Lower leg skin (tissue), 4 donors: ENCODE results near the gene GOLGA6A. TPM values are rescaled to one million over a fixed set of nuclear protein-coding genes. Genes with fewer than 3 reads are reported as not detected.
"Not testable (repeated sequence)": the region's sequence is repeated elsewhere in the genome, so short reads cannot be mapped to it uniquely, and the experiment has no call there.

Experiments
- DNase-seq, 2 donors: peaks; one replicate each; pipeline ENCODE4 v3.0.0-alpha.2; 2019; ENCODE audit warnings: low spot score in 2 of 2
- H3K4me3 ChIP-seq: fragments of 200-600 bp; sonication (generic); 2 replicates; pipeline ENCODE4 v1.5.1; 2017; ENCODE audit warnings: mild to moderate bottlenecking, low read depth; ENCODE audit not compliant: poor library complexity, severe bottlenecking
- CTCF ChIP-seq, 3 donors: fragments of 450-650 bp; IDR thresholded peaks; one replicate each; pipeline ENCODE4 v1.5.1; 2016; ENCODE audit warnings: antibody characterized with exemption in 3 of 3, mild to moderate bottlenecking in 3 of 3, moderate library complexity in 2 of 3
- POLR2A ChIP-seq, 2 donors: fragments of 450-650 bp; IDR thresholded peaks; one replicate each; pipeline ENCODE4 v1.6.1; 2016 to 2017; ENCODE audit warnings: antibody characterized with exemption in 2 of 2, mild to moderate bottlenecking in 1 of 2, moderate library complexity in 1 of 2
- WGBS, 2 donors: methylation state at CpG; one replicate each; pipeline ENCODE4 v1.1.5; 2018; 5-methylcytosine and 5-hydroxymethylcytosine counted together
- intact Hi-C: fragments of 100-400 bp; cut with DNase I; formaldehyde crosslinking; loops from one replicate; pipeline ENCODE4 v1.15.0; 2023; ENCODE audit warnings: low total_unique reads
- total RNA-seq, 4 donors: library from RNA; depleted of rRNA; stranded (reverse); fragments of >200 nt; gene quantifications; one replicate each; pipeline ENCODE4 v1.1.0, GENCODE V29; 2016

Gene GOLGA6A
- total RNA-seq, 4 donors from 2014 or later: 0.23 to 2.2 TPM; not detected in 2

GRCh38 chr15:74109713-74110112 lies 27.4 kb upstream of the GOLGA6A start:
- 76 to 82% methylated on average over 7 of the region's 7 CpGs for WGBS, 2 donors
- DNase-seq: no peak
- intact Hi-C loops: no loop called here
- H3K4me3 ChIP-seq: no peak overlapping the region
- TF ChIP-seq POLR2A (IDR thresholded peaks at IDR 0.05): no peak
- TF ChIP-seq CTCF (IDR thresholded peaks at IDR 0.05): no peak

- DNase-seq, intact Hi-C loops, H3K4me3 ChIP-seq: not testable (repeated sequence)
- WGBS, 2 donors: 83 to 86% methylated on average over 6 of the region's 6 CpGs
Measured at GRCh38 chr15:74108611-74109010, 26.3 kb upstream of the GOLGA6A start.

- 72 to 74% methylated on average over 4 to 5 of the region's 5 CpGs for WGBS, 2 donors
- no peak overlapping the region for H3K4me3 ChIP-seq
- intact Hi-C loops: no loop called here
- TF ChIP-seq CTCF (IDR thresholded peaks at IDR 0.05): no peak
- TF ChIP-seq POLR2A (IDR thresholded peaks at IDR 0.05): no peak
- no peak for DNase-seq
Measured at GRCh38 chr15:74108111-74108510, 25.8 kb upstream of the GOLGA6A start.

DNA sequence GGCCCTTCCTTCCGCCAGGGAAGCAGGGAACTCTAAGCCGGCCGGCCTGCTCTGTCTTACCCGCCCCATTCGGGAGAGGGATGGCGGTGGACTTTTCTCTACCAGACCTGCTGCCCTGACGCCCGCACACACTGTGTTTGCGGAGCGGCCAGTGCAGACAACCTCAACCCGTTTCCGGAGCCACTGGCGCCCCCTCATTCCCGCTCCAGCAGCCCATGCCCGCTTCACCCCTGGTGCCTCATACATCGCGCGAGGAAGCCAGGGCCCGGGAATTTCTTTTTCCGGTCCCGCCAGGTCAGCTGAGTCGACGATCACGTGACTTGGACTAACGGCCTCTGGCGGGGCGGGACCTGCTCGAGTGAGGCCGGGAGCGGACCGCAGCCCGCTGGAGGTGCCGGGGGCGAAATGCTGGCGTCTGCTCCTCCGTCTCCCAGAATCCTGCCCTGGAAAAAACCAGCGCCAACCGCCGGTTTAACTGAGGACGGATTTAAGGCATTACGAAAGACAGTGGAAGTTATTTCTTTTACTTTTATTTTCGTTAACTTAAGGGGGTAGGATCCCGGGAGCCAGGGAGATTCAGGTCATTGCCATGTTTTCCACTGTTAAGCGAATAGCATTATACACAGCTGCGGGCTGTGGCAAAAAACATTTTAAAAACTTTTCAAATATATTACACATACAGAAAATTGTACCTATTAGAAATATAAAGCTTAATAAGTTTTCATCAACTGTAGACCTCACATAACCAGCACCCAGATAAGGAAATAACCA lies 17.8 kb upstream of the GOLGA6A start:
- intact Hi-C loops, H3K4me3 ChIP-seq: not testable (repeated sequence)
- DNase-seq: peak; percentile 87 to 98
- WGBS, 2 donors: 0 to 4% methylated on average over 24 to 35 of the region's 45 CpGs

- H3K4me3 ChIP-seq, intact Hi-C loops, DNase-seq: not testable (repeated sequence)
- no CpG with 5 or more reads among the region's 27 CpGs for WGBS, 2 donors
Measured at GRCh38 chr15:74096753-74097474, 14.6 kb upstream of the GOLGA6A start.

DNA sequence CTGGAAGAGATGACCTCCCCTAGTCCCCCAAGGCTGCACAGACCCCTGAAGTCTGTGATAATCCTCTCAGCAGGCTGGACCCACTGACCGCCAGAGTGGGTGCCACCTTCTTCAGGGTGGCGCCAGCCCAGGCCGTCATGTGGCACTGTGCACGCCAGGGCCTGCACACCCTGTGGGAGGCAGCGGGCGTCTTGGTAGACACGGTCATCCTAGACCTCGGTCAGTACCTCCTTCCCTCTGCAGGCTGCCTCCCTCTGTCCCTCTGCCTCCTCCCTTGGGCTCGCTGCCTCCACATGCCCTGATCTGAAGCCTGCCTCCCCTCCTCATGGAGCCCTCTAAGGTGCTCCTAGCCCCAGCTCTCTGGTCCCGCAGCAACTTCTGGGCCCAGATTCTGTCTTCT lies 13.3 kb upstream of the GOLGA6A start:
- H3K4me3 ChIP-seq, intact Hi-C loops, DNase-seq: not testable (repeated sequence)
- WGBS, 2 donors: 73% methylated on average over 6 of the region's 10 CpGs; no CpG with 5 or more reads in 1 of the 2 donors

GRCh38 chr15:74094567-74094966 lies 12.2 kb upstream of the GOLGA6A start:
- WGBS, 2 donors: no CpG with 5 or more reads among the region's 2 CpGs
- DNase-seq, intact Hi-C loops, H3K4me3 ChIP-seq: not testable (repeated sequence)

GRCh38 chr15:74075781-74076180 lies 6.6 kb downstream of the GOLGA6A start:
- H3K4me3 ChIP-seq, intact Hi-C loops: not testable (repeated sequence)
- WGBS, 2 donors: 67 to 72% methylated on average over 3 to 5 of the region's 9 CpGs
- DNase-seq: peak in 1 of 2 donors; percentile 71

DNA sequence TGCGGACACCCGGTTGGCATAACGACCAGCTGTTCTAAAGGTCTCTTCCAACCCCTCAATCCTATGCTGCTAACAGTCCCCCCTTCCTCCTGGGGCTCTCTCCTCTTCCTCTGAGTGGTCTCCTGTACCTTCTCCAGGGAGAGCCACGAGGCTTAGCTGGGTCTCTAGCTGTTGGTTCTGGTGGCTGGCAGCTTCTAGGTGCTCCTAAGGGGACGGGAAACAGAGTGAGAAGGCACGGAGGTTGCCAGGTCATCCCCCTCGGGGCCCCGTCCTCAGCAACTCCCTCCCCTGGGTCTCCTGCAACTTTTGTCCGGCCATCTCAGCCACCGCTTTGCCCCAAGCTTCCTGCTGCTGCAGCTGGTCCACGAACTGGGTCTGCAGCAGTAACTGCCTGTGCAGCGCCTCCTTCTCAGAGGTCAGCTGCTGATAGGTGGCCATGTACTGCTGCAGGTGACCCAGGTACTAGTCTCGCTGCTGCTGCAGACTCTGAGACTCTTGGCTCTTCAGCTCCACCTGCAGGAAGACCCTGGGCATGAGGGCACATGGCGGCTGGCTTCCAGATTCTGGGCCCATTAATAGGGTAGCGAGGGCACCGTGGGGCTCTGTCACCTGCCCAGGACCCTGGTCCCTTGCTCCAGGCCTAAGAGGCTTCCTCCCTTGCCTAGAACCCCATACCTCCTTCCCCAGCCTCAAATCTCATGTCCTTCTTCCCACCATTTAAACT lies 9.6 kb downstream of the GOLGA6A start:
- 66% methylated on average over 5 of the region's 16 CpGs; no CpG with 5 or more reads in 1 of the 2 donors for WGBS, 2 donors
- H3K4me3 ChIP-seq, intact Hi-C loops: not testable (repeated sequence)
- DNase-seq: peak in 1 of 2 donors; percentile 85

DNA sequence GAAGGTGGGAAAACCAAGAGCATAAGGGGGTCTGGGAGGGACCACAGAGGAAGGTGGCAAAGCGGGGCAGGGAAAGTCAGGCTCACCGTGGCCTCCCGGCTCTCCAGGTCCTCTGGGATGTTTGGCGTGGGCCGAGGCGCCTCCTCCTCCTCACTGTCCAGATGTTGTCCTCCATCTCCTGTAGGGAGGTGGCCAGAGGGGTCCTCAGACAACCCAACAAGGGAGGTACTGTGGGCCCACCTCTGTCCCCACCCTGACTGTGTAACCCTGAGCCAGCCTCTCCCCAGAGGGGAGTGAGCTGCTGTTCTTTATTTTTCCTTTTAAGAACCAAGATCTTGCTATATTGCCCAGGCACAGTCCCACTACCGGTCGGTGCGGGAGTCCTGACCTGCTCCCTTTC lies 10.2 kb downstream of the GOLGA6A start:
- 90 to 92% methylated on average over 3 to 6 of the region's 9 CpGs for WGBS, 2 donors
- H3K4me3 ChIP-seq, intact Hi-C loops: not testable (repeated sequence)
- peak in 1 of 2 donors; percentile 65 for DNase-seq

DNA sequence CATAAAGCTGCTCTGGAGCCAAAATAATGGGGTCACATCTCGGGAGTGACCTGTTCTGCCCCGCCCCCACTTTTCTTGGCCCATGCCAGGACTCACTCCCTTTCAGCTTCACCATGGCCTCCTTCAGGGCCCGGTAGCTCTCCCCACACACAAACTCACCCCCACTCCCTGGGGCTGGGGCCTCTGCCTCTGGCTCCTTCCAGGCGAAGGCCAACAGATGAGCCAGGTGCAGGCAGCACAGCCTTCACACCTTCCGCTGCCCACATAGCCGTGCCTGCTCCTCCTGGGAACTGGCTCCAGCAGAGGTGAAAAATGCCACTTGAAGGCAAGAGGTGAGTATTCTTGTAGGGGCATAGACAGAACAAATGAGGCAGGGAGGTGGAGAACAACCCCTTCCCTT lies 10.7 kb downstream of the GOLGA6A start:
- WGBS, 2 donors: 87 to 97% methylated on average over 4 of the region's 6 CpGs
- DNase-seq: peak in 1 of 2 donors; percentile 83
- intact Hi-C loops: not testable (repeated sequence)

DNA sequence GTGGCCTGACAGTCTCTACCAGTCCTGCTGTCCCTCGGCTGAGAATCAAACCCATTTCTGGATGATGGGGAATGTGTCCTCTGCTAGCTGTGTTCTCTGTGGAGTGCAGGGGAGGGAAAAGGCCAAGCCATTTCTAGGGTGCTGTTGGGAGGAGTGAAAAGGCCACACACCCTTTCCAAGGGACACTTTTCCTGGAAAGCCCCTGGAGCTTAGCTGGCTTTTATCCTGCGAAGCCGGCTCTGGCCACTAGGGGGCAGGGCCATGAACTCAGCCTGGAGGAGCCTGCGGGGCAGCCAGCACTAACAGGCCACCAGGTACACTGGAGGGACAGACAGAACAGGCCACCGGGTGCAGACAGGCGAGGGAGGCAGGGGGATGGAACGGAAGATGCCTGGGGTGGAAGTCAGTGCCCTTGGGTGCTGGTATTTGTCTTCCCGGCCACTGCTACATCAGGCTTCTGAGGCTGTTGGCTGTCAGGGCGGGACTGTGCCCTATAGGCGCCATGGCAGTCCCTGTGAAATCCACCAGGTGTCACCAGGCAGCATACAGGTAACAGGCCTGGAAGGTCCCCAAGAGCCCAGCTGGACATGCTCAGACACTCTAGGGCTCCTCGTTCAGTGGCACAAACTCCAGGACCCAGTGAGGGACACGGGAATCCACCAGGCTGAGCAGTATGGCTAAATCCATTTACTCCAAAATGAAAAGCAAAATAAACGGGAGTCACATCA lies 16.5 kb downstream of the GOLGA6A start:
- 0 to 60% methylated on average over 3 to 5 of the region's 13 CpGs for WGBS, 2 donors
- DNase-seq: peak in 1 of 2 donors; percentile 86
- intact Hi-C loops, H3K4me3 ChIP-seq: not testable (repeated sequence)

More for the DNA sequence above, 10.7 kb downstream of the GOLGA6A start:
- not testable (repeated sequence) for H3K4me3 ChIP-seq
